SU-DHL-6 (cell line): ENCODE data around the gene TBC1D21.

ENCODE experiments used
- H2AFZ ChIP-seq: fragments of 200-600 bp; sonication (generic); 2 replicates; pipeline ENCODE4 v1.6.1; 2014; ENCODE audit warnings: low read depth, mild to moderate bottlenecking, moderate library complexity, mixed read lengths, antibody characterized with exemption, low read length; ENCODE audit not compliant: severe bottlenecking
- H3F3A ChIP-seq: fragments of 200-600 bp; shearing (Covaris generic); 2 replicates; pipeline ENCODE4 v1.6.0; 2016; ENCODE audit warnings: antibody characterized with exemption, mild to moderate bottlenecking; ENCODE audit not compliant: insufficient read depth
- H3K27ac ChIP-seq: fragments of 200-600 bp; sonication (generic); 2 replicates; pipeline ENCODE4 v1.5.1; 2016; ENCODE audit warnings: low read depth, mild to moderate bottlenecking, low read length, moderate library complexity, mixed read lengths
- H3K27me3 ChIP-seq: fragments of 200-600 bp; sonication (generic), shearing (Covaris generic); 2 replicates; pipeline ENCODE4 v1.6.0; 2014; ENCODE audit warnings: mild to moderate bottlenecking, low read length
- H3K36me3 ChIP-seq: fragments of 200-600 bp; sonication (generic); 2 replicates; pipeline ENCODE4 v1.6.1; 2014; ENCODE audit warnings: mild to moderate bottlenecking, low read length, mixed read lengths
- H3K4me2 ChIP-seq: fragments of 300-600, 200-600 bp; shearing (Covaris generic), sonication (generic); 2 replicates; pipeline ENCODE4 v1.6.0; 2014; ENCODE audit warnings: low read length, low read depth, mild to moderate bottlenecking; ENCODE audit not compliant: poor library complexity, severe bottlenecking
- H3K4me3 ChIP-seq: fragments of 200-600 bp; sonication (generic); 2 replicates; pipeline ENCODE4 v1.5.1; 2014; ENCODE audit warnings: antibody characterized with exemption, low read length, mild to moderate bottlenecking, mixed read lengths; ENCODE audit not compliant: insufficient read depth, poor library complexity, severe bottlenecking
- H3K79me2 ChIP-seq: fragments of 200-600 bp; sonication (generic); 2 replicates; pipeline ENCODE4 v1.6.1; 2014; ENCODE audit warnings: mild to moderate bottlenecking, low read length, moderate library complexity; ENCODE audit not compliant: insufficient read depth
- H3K9ac ChIP-seq: fragments of 200-600 bp; sonication (generic); 2 replicates; pipeline ENCODE4 v1.7.0; 2014; ENCODE audit warnings: mild to moderate bottlenecking, low read length
- H3K9me2 ChIP-seq: fragments of 200-600 bp; sonication (generic); replicated peaks from 2 replicates; pipeline ENCODE4 v1.6.1; 2014; ENCODE audit warnings: low read length; ENCODE audit not compliant: insufficient read depth
- H3K9me3 ChIP-seq: fragments of 200-600 bp; sonication (generic); 2 replicates; pipeline ENCODE4 v1.6.1; 2014; ENCODE audit warnings: low read length, mixed read lengths; ENCODE audit not compliant: insufficient read depth
- H4K20me1 ChIP-seq: fragments of 200-600 bp; sonication (generic); 2 replicates; pipeline ENCODE4 v1.6.1; 2014; ENCODE audit warnings: low read depth, mild to moderate bottlenecking, antibody characterized with exemption, low read length, moderate library complexity, mixed read lengths
- CTCF ChIP-seq: fragments of 200-600 bp; sonication (generic); IDR thresholded peaks from one replicate; pipeline ENCODE4 v1.5.1; 2017; ENCODE audit warnings: antibody characterized with exemption, mild to moderate bottlenecking, low read length, moderate library complexity; ENCODE audit not compliant: insufficient read depth, poor library complexity, severe bottlenecking
- EZH2phosphoT487 ChIP-seq: fragments of 200-600 bp; sonication (generic), shearing (Covaris generic); conservative IDR thresholded peaks from 2 replicates; pipeline ENCODE4 v1.6.1; 2018; ENCODE audit warnings: mild to moderate bottlenecking, antibody characterized with exemption, low read length, moderate library complexity, mixed read lengths

The TBC1D21 gene

GRCh38 chr15:73881579-73882320 lies 8.4 kb downstream of the TBC1D21 start:
- TF ChIP-seq CTCF (no peak), EZH2phosphoT487 (no peak)
- Histone ChIP-seq H3K79me2 (no peaks in the 10 kb centered on the region), H3K4me2 (no peak overlapping the region), H3K27me3 (no peaks in the 10 kb centered on the region), H4K20me1 (no peaks in the 10 kb centered on the region), H3K9me3 (no peaks in the 10 kb centered on the region), H3K9ac (no peak overlapping the region), H3K4me3 (no peak overlapping the region), H3K9me2 (no peaks in the 10 kb centered on the region), H3F3A (no peaks in the 10 kb centered on the region), H3K27ac (no peak overlapping the region), H2AFZ (no peak overlapping the region), H3K36me3 (no peaks in the 10 kb centered on the region)

- Histone ChIP-seq H3K79me2 (no peaks in the 10 kb centered on the region), H3K27me3 (no peaks in the 10 kb centered on the region), H3K4me2 (no peak overlapping the region), H3K27ac (no peak overlapping the region), H3K36me3 (no peaks in the 10 kb centered on the region), H3K9me2 (no peaks in the 10 kb centered on the region), H2AFZ (no peak overlapping the region), H3F3A (no peaks in the 10 kb centered on the region), H3K9ac (no peak overlapping the region), H3K4me3 (no peak overlapping the region), H3K9me3 (no peaks in the 10 kb centered on the region), H4K20me1 (no peaks in the 10 kb centered on the region)
- TF ChIP-seq EZH2phosphoT487 = no peak
- no peak for TF ChIP-seq CTCF
These were observed 9.5 kb downstream of the TBC1D21 start for GRCh38 chr15:73882761-73883419.

GRCh38 chr15:73884159-73884558 lies 10.8 kb downstream of the TBC1D21 start:
- Histone ChIP-seq H3K79me2 (no peaks in the 10 kb centered on the region), H3K4me3 (no peak overlapping the region), H3K9me3 (no peaks in the 10 kb centered on the region), H3K27ac (no peak overlapping the region), H2AFZ (no peak overlapping the region), H3F3A (no peaks in the 10 kb centered on the region), H3K36me3 (no peaks in the 10 kb centered on the region), H3K9ac (no peak overlapping the region), H3K4me2 (no peak overlapping the region), H3K9me2 (no peaks in the 10 kb centered on the region), H4K20me1 (no peaks in the 10 kb centered on the region), H3K27me3 (no peaks in the 10 kb centered on the region)
- TF ChIP-seq CTCF (no peak), EZH2phosphoT487 (no peak)
